ENCODE data around the gene ZNF865. TPM values are rescaled to one million over a fixed set of nuclear protein-coding genes. Genes with fewer than 3 reads are reported as not detected.

Gene ZNF865
- total RNA-seq, 2 donors from 2014 or later = 6.5 to 14.8 TPM

DNA sequence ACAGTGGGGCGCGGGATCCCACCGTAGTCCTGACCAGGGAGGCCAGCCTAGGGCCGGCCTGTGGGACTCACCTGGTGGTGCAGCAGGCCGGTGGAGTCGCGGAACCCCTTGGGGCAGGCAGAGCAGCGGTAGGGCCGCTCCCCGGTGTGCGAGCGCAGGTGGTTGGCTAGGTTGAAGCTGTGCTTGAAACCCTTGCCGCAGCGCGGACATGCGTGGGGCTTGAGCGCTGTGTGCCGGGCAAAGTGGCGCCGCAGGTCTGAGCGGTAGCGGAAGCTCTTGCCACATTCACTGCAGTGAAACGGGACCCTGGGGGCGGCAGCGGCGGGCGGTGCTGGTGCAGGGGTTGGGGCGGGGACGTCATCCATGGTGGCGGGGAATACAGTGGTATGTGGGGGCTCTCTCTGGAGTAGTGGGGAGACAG lies 7.9 kb upstream of the ZNF865 start:
- TF ChIP-seq POLR2A (IDR thresholded peaks at IDR 0.05) = no peak
- no peak for DNase-seq
- 96% methylated on average over 26 to 29 of the region's 30 CpGs for WGBS, 2 donors
- H3K27ac ChIP-seq = no peak overlapping the region
- no peak for ATAC-seq
- intact Hi-C loops (cut with DNase I) = no loop called here
- no peak overlapping the region for H3K4me3 ChIP-seq
- H3K27me3 ChIP-seq = no peaks in the 10 kb centered on the region
- no peaks in the 10 kb centered on the region for H3K9me3 ChIP-seq
- H3K36me3 ChIP-seq (replicated peaks in 1 of 2; ENCODE audit: insufficient read depth in 1 of 2, low read depth in 2 of 2) = peaks cover 0 to 5% of the 10 kb centered on the region in 2 donors
- H3K4me1 ChIP-seq = peaks cover 17% of the 10 kb centered on the region

DNA sequence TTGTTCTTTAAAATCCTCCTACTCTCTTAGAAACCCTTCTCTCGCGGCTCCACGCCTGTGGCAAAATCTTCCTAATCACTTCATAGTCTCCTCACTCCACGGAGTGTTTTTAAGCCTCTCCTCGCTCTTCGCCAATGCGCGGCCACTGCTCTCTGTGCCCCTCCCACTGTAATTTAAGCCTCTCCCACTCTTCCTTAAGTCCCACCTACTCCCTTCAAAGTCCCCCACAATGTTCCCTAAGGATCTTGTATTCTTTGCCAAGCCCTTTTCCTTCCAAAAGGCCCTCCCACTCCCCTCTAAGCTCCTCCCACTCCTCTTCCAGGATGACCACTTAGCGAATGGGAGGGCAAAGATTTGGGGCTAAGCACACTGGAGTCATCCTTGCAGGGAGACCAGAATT lies 7.4 kb upstream of the ZNF865 start:
- Histone ChIP-seq H3K27ac (peak overlapping the region in 1 of 4 donors; percentile 97), H3K4me3 (no peak overlapping the region), H3K9me3 (no peaks in the 10 kb centered on the region), H3K4me1 (peaks cover 17% of the 10 kb centered on the region), H3K27me3 (no peaks in the 10 kb centered on the region), H3K36me3 (replicated peaks in 1 of 2; ENCODE audit: insufficient read depth in 1 of 2, low read depth in 2 of 2) (peaks cover 0 to 5% of the 10 kb centered on the region in 2 donors)
- ATAC-seq (no peak), DNase-seq (no peak)
- 87 to 88% methylated on average over 9 of the region's 9 CpGs for WGBS, 2 donors
- intact Hi-C loops (cut with DNase I) = no loop called here
- TF ChIP-seq, protein P1, sequence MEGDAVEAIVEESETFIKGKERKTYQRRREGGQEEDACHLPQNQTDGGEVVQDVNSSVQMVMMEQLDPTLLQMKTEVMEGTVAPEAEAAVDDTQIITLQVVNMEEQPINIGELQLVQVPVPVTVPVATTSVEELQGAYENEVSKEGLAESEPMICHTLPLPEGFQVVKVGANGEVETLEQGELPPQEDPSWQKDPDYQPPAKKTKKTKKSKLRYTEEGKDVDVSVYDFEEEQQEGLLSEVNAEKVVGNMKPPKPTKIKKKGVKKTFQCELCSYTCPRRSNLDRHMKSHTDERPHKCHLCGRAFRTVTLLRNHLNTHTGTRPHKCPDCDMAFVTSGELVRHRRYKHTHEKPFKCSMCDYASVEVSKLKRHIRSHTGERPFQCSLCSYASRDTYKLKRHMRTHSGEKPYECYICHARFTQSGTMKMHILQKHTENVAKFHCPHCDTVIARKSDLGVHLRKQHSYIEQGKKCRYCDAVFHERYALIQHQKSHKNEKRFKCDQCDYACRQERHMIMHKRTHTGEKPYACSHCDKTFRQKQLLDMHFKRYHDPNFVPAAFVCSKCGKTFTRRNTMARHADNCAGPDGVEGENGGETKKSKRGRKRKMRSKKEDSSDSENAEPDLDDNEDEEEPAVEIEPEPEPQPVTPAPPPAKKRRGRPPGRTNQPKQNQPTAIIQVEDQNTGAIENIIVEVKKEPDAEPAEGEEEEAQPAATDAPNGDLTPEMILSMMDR (IDR thresholded peaks at IDR 0.05) = no peak
- TF ChIP-seq POLR2A (IDR thresholded peaks at IDR 0.05) = no peak

DNA sequence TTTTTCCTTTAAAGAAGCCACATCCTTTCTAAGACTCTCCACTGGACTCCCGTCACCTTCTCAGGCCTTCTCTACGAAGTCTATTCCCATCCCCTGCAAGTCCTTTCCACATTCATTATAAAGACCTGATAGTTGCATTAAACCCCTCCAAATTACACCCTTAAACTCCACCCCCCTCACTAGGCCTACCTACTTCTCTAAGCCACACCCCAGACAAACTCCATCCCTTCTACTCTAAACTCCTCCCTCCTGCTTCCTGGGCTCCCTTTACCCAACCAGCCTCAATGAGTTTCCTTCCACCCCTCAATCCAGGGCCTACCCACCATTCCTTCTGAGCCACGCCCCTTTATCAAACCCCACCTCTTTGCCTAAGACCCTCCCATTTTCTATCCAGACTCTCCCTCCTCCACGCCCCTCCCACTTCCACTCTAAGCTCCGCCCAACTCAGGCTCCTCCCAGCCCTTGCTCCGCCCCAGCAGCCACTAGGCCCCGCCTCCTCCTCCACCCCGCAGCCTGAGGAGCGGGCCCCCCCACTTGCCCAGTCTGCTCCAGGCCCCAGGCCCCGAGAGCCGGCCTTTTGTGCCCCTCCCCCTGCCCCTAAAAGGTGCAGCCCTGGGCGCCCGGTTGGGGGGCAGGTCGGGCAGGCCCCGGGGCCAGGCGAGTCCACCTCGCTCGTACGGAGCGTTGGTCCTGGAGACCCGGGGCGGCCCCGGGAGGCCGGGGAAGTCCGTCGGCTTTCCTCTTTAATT lies 6.6 kb upstream of the ZNF865 start:
- no peaks in the 10 kb centered on the region for H3K9me3 ChIP-seq
- intact Hi-C loops (cut with DNase I) = no loop called here
- TF ChIP-seq, protein P1 (IDR thresholded peaks at IDR 0.05) = no peak
- TF ChIP-seq POLR2A (IDR thresholded peaks at IDR 0.05) = peak in 2 of 3 donors; percentile 51 to 53
- H3K4me1 ChIP-seq = peaks cover 17% of the 10 kb centered on the region
- H3K27me3 ChIP-seq = no peaks in the 10 kb centered on the region
- peak; percentile 62 for ATAC-seq
- H3K36me3 ChIP-seq (replicated peaks in 1 of 2; ENCODE audit: insufficient read depth in 1 of 2, low read depth in 2 of 2) = peaks cover 0 to 5% of the 10 kb centered on the region in 2 donors
- H3K27ac ChIP-seq = peak overlapping the region; percentile 90 to 98 (median 94)
- 5 to 9% methylated on average over 24 to 26 of the region's 26 CpGs for WGBS, 2 donors
- DNase-seq = peak; percentile 89 to 92 (median 91)
- H3K4me3 ChIP-seq = peak overlapping the region; percentile 86 to 88

DNA sequence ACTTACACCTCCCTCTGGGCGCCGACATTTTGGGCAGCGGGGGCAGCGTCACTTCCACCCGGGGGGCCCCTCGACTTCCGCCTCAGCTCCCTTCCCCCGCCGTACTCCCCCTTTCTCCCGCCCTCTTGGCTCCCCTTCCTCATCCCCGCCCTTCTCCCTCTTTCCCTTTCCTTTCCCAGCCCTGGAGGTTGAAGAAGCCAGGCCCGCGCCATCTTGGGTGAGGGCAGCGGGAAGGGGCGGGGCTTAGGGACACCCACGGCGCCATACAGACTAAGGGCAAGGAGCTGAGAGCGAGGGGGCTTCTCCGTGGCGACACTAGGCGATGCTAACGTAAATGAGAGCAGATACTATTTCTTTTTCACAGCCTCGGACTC lies 6.0 kb upstream of the ZNF865 start, which contains the start of gene FIZ1:
Gene FIZ1, minus strand, starts transcription at position 50 of the 374 bp plus-strand sequence. CDS start 1,652 bp downstream, outside the sequence.
- H3K27me3 ChIP-seq = no peaks in the 10 kb centered on the region
- peak within 1 kb of the TSS; percentile 90 to 98 (median 94) for H3K27ac ChIP-seq
- peaks cover 0 to 5% of the 10 kb centered on the region in 2 donors for H3K36me3 ChIP-seq (replicated peaks in 1 of 2; ENCODE audit: insufficient read depth in 1 of 2, low read depth in 2 of 2)
- 0% methylated on average over 22 to 23 of the region's 23 CpGs for whole genome bisulfite sequencing, 2 donors
- H3K4me1 ChIP-seq = peaks cover 23% of the 10 kb centered on the region
- peak; percentile 88 for ATAC-seq
- intact Hi-C loops (cut with DNase I) = no loop called here
- peak within 1 kb of the TSS; percentile 86 to 88 for H3K4me3 ChIP-seq
- peak in 1 of 3 donors; percentile 44 for TF ChIP-seq POLR2A (IDR thresholded peaks at IDR 0.05)
- TF ChIP-seq, protein P1 (IDR thresholded peaks at IDR 0.05) = no peak
- no peaks in the 10 kb centered on the region for H3K9me3 ChIP-seq
- peak; percentile 98 to 99 (median 98) for DNase-seq

DNA sequence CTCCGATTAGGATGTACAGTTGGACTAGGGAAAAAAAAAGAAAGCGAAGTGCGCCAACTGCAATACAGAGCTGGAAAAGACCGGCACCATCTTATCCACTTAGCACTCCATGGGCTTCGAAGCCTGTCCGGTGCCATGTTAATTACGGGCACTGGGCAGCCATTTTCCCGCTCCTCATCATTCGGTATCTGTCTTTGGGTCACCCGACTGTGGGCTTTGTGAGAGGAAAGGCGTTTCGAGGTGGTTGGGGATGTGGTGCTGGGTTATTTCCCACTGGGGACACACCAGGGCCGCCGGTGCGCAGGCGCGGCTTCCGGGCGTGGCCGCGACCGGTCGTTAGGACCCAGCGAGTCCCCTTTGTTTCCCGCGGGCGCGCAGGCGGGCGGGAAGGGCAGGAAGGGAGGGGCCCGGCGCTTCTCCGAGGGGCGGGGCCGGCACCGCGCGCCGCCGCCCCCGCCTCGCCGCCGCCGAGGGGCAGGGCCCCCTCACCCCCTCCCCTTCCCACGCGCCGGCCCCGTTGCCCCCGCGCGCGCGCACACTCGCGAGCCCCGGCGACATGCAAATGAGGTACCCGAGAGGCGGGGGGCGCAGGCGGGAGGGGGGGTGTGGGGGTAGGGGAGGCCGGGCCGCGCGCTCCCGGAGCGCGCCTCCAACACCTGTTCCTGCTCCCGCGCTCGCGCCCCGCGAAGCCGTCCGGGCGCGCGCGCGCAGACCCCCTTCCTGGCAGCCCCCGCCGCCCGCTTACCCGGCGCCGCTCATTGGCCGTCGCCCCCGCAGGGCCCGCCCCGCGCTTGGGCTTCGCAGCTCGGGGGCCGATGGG lies 5.4 kb upstream of the ZNF865 start, which contains the start of gene ZNF524:
Gene ZNF524, plus strand, starts transcription at position 447 of the 820 bp plus-strand sequence. CDS start 1,825 bp downstream, outside the sequence.
- Histone ChIP-seq H3K36me3 (replicated peaks in 1 of 2; ENCODE audit: insufficient read depth in 1 of 2, low read depth in 2 of 2) (peaks cover 0 to 5% of the 10 kb centered on the region in 2 donors), H3K4me1 (peaks cover 29% of the 10 kb centered on the region), H3K9me3 (no peaks in the 10 kb centered on the region), H3K4me3 (peak within 1 kb of the TSS; percentile 86 to 88), H3K27ac (peak within 1 kb of the TSS; percentile 90 to 98 (median 94)), H3K27me3 (no peaks in the 10 kb centered on the region)
- 0 to 1% methylated on average over 16 to 80 of the region's 97 CpGs for WGBS, 2 donors
- ATAC-seq (peak; percentile 72), DNase-seq (peak; percentile 83 to 91 (median 88))
- TF ChIP-seq, protein P1 (IDR thresholded peaks at IDR 0.05) = no peak
- TF ChIP-seq POLR2A (IDR thresholded peaks at IDR 0.05) = no peak
- intact Hi-C loops (cut with DNase I) = no loop called here

All from body of pancreas (tissue), 4 donors.